ENCODE measurements around the gene ATP5F1E.

GRCh38 chr20:59018817-59019216 lies 13.3 kb downstream of the ATP5F1E start:
- TF ChIP-seq POLR2A (IDR thresholded peaks at IDR 0.05), result no peak
- TF ChIP-seq, protein P1, sequence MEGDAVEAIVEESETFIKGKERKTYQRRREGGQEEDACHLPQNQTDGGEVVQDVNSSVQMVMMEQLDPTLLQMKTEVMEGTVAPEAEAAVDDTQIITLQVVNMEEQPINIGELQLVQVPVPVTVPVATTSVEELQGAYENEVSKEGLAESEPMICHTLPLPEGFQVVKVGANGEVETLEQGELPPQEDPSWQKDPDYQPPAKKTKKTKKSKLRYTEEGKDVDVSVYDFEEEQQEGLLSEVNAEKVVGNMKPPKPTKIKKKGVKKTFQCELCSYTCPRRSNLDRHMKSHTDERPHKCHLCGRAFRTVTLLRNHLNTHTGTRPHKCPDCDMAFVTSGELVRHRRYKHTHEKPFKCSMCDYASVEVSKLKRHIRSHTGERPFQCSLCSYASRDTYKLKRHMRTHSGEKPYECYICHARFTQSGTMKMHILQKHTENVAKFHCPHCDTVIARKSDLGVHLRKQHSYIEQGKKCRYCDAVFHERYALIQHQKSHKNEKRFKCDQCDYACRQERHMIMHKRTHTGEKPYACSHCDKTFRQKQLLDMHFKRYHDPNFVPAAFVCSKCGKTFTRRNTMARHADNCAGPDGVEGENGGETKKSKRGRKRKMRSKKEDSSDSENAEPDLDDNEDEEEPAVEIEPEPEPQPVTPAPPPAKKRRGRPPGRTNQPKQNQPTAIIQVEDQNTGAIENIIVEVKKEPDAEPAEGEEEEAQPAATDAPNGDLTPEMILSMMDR (IDR thresholded peaks at IDR 0.05), result no peak

Data from adrenal gland (tissue), 5 donors.